WTC11 (cell line): Measurements from ENCODE around the gene TUBGCP3. TPM values are rescaled to one million over a fixed set of nuclear protein-coding genes. Genes with fewer than 3 reads are reported as not detected.

Source experiments
- ATAC-seq: fragments of 200-7000 bp; cut with Tn5 transposase; 2 replicates; pipeline ENCODE4 v1.10.0; 2021; ENCODE audit warnings: mild to moderate bottlenecking, moderate library complexity
- CTCF ChIA-PET: fragments of 300-600 bp; sonication (Branson Sonifier 250); formaldehyde crosslinking; loops from one replicate; lab custom pipeline; 2021; ENCODE audit warnings: antibody characterized with exemption; lab: Charles Lee
- POLR2A ChIA-PET: fragments of 350-600 bp; sonication (Branson Sonifier 250); formaldehyde crosslinking; loops from one replicate; lab custom pipeline; 2021; ENCODE audit warnings: antibody characterized with exemption; lab: Charles Lee
- DNase-seq: peaks from one replicate; pipeline ENCODE4 v3.0.0; 2021; ENCODE audit warnings: low spot score
- H3K27ac Mint-ChIP-seq: 2 replicates; pipeline ENCODE4 v1.8.0; 2021; ENCODE audit warnings: mixed read lengths
- H3K27me3 Mint-ChIP-seq: 2 replicates; pipeline ENCODE4 v1.8.0; 2021; ENCODE audit warnings: low read depth, mild to moderate bottlenecking, moderate library complexity, mixed read lengths
- H3K36me3 Mint-ChIP-seq: 2 replicates; pipeline ENCODE4 v1.8.0; 2021; ENCODE audit warnings: mixed read lengths
- H3K4me1 Mint-ChIP-seq: 2 replicates; pipeline ENCODE4 v1.8.0; 2022; ENCODE audit warnings: mixed read lengths
- H3K4me3 Mint-ChIP-seq: 2 replicates; pipeline ENCODE4 v1.8.0; 2021; ENCODE audit warnings: mild to moderate bottlenecking, moderate library complexity, mixed read lengths
- H3K9me3 Mint-ChIP-seq: 2 replicates; pipeline ENCODE4 v1.8.0; 2021; ENCODE audit warnings: mixed read lengths
- ATF6 ChIP-seq: sonication (generic); formaldehyde crosslinking; IDR thresholded peaks from 2 replicates; pipeline ENCODE4 v1.8.1; 2023; ENCODE audit warnings: mild to moderate bottlenecking, missing genetic modification reagents
- CTCF ChIP-seq: fragments of 200-600 bp; IDR thresholded peaks from 2 replicates; pipeline ENCODE4 v1.8.0; 2022; ENCODE audit warnings: antibody characterized with exemption
- E2F4 ChIP-seq: sonication (generic); formaldehyde crosslinking; IDR thresholded peaks from 2 replicates; pipeline ENCODE4 v1.8.1; 2022; ENCODE audit warnings: low read depth, mild to moderate bottlenecking, moderate library complexity, missing genetic modification reagents, borderline replicate concordance
- E2F5 ChIP-seq: sonication (generic); formaldehyde crosslinking; IDR thresholded peaks from 2 replicates; pipeline ENCODE4 v1.8.1; 2022; ENCODE audit warnings: mild to moderate bottlenecking, moderate library complexity, missing genetic modification reagents
- ERG ChIP-seq: fragments of 250-450 bp; sonication (Bioruptor Pico); IDR thresholded peaks from 2 replicates; pipeline ENCODE4 v1.8.0; 2021; ENCODE audit warnings: mild to moderate bottlenecking
- FOXK1 ChIP-seq: sonication (generic); formaldehyde crosslinking; IDR thresholded peaks from 2 replicates; pipeline ENCODE4 v1.8.0; 2022; ENCODE audit warnings: mild to moderate bottlenecking, moderate library complexity, missing genetic modification reagents
- HMGXB4 ChIP-seq: sonication (generic); formaldehyde crosslinking; IDR thresholded peaks from 2 replicates; pipeline ENCODE4 v1.8.1; 2023; ENCODE audit warnings: mild to moderate bottlenecking, moderate library complexity, missing genetic modification reagents
- JAZF1 ChIP-seq: fragments of 250-450 bp; sonication (Bioruptor Pico); IDR thresholded peaks from 2 replicates; pipeline ENCODE4 v1.9.0; 2021; ENCODE audit warnings: moderate library complexity, mild to moderate bottlenecking, inconsistent platforms
- MYBL2 ChIP-seq: sonication (generic); formaldehyde crosslinking; IDR thresholded peaks from 2 replicates; pipeline ENCODE4 v1.8.1; 2023; ENCODE audit warnings: mild to moderate bottlenecking, moderate library complexity, missing genetic modification reagents
- NR2C2 ChIP-seq: sonication (generic); formaldehyde crosslinking; IDR thresholded peaks from 2 replicates; pipeline ENCODE4 v1.8.0; 2022; ENCODE audit warnings: mild to moderate bottlenecking, missing genetic modification reagents
- OVOL2 ChIP-seq: fragments of 250-450 bp; sonication (Bioruptor Pico); IDR thresholded peaks from 2 replicates; pipeline ENCODE4 v1.9.0; 2021; ENCODE audit warnings: mild to moderate bottlenecking, borderline replicate concordance
- TP53 ChIP-seq: sonication (generic); formaldehyde crosslinking; IDR thresholded peaks from 2 replicates; pipeline ENCODE4 v1.8.1; 2023; ENCODE audit warnings: mild to moderate bottlenecking, missing genetic modification reagents
- ZBTB21 ChIP-seq: sonication (generic); formaldehyde crosslinking; IDR thresholded peaks from 2 replicates; pipeline ENCODE4 v1.8.1; 2023; ENCODE audit warnings: mild to moderate bottlenecking, missing genetic modification reagents, borderline replicate concordance
- ZMAT4 ChIP-seq: fragments of 250-450 bp; sonication (Bioruptor Pico); IDR thresholded peaks from 2 replicates; pipeline ENCODE4 v1.9.0; 2021; ENCODE audit warnings: mild to moderate bottlenecking
- ZNF281 ChIP-seq: sonication (generic); formaldehyde crosslinking; IDR thresholded peaks from 2 replicates; pipeline ENCODE4 v1.8.0; 2023; ENCODE audit warnings: mild to moderate bottlenecking, missing genetic modification reagents
- ZNF396 ChIP-seq: fragments of 250-450 bp; sonication (Bioruptor Pico); IDR thresholded peaks from 2 replicates; pipeline ENCODE4 v1.8.0; 2021; ENCODE audit warnings: mild to moderate bottlenecking, moderate library complexity, borderline replicate concordance
- ZNF532 ChIP-seq: fragments of 250-450 bp; sonication (Bioruptor Pico); IDR thresholded peaks from 2 replicates; pipeline ENCODE4 v1.9.0; 2021; ENCODE audit warnings: mild to moderate bottlenecking, borderline replicate concordance
- total RNA-seq: library from RNA; stranded (reverse); gene quantifications from 3 replicates; pipeline ENCODE4 v1.2.3, GENCODE V29; 2021

The TUBGCP3 gene
- total RNA-seq, 1 experiment from 2014 or later = 29.9 TPM

- ChIA-PET CTCF (interaction anchor here (0.7 to 4.0 kb wide), 8 partner anchors 13 to 1013 kb away, joined by 3 to 63 read pairs (median 14); no protein-coding TSS in a partner anchor), POLR2A (no interaction called here)
- H3K27me3 Mint-ChIP-seq = peaks cover 15% of the 10 kb centered on the region
- no peak overlapping the region for H3K4me3 Mint-ChIP-seq
- no peak for DNase-seq
- no peak overlapping the region for H3K27ac Mint-ChIP-seq
- H3K4me1 Mint-ChIP-seq = peaks cover 10% of the 10 kb centered on the region
- ATAC-seq = no peak
- peaks cover 23% of the 10 kb centered on the region for H3K9me3 Mint-ChIP-seq
- H3K36me3 Mint-ChIP-seq = peaks cover 9% of the 10 kb centered on the region
- TF ChIP-seq ZBTB21 = peak; percentile 23; the same call in 1 of the 2 replicates
- TF ChIP-seq CTCF = no peak
Observed at GRCh38 chr13:112441779-112442310, 146.1 kb downstream of the TUBGCP3 start.

GRCh38 chr13:112441226-112441625 lies 146.7 kb downstream of the TUBGCP3 start:
- peaks cover 10% of the 10 kb centered on the region for H3K4me1 Mint-ChIP-seq
- ChIA-PET POLR2A (no interaction called here), CTCF (no interaction called here)
- H3K9me3 Mint-ChIP-seq = peaks cover 29% of the 10 kb centered on the region
- no peak for ATAC-seq
- DNase-seq = no peak
- H3K27ac Mint-ChIP-seq = no peak overlapping the region
- H3K36me3 Mint-ChIP-seq = peaks cover 9% of the 10 kb centered on the region
- no peak overlapping the region for H3K4me3 Mint-ChIP-seq
- H3K27me3 Mint-ChIP-seq = peaks cover 19% of the 10 kb centered on the region
- TF ChIP-seq ATF6 (CRISPR knock-in tag) (no peak), MYBL2 (no peak), ZNF281 (CRISPR knock-in tag) (no peak), E2F4 (CRISPR knock-in tag) (no peak), NR2C2 (CRISPR knock-in tag) (no peak), FOXK1 (CRISPR knock-in tag) (no peak), ZNF532 (CRISPR knock-in tag) (no peak), ZMAT4 (CRISPR knock-in tag) (no peak), OVOL2 (CRISPR knock-in tag) (no peak), JAZF1 (CRISPR knock-in tag) (no peak), ZNF396 (CRISPR knock-in tag) (no peak), E2F5 (CRISPR knock-in tag) (no peak), ERG (no peak), TP53 (CRISPR knock-in tag) (no peak), HMGXB4 (no peak)
